GM21447 (cell line): ENCODE data around the gene SPTB.

Experiments
- ATAC-seq: cut with Tn5 transposase; IDR thresholded peaks from one replicate; pipeline ENCODE4 v1.9.1; 2021; ENCODE audit not compliant: unreplicated experiment

The SPTB gene

GRCh38 chr14:64889352-64889751, 9.6 kb upstream of the SPTB start:
- no peak for ATAC-seq

GRCh38 chr14:64885559-64885958, 5.9 kb upstream of the SPTB start:
- ATAC-seq, result no peak

- no peak for ATAC-seq
Measured at GRCh38 chr14:64880221-64881121, 764 bp upstream of the SPTB start.

DNA sequence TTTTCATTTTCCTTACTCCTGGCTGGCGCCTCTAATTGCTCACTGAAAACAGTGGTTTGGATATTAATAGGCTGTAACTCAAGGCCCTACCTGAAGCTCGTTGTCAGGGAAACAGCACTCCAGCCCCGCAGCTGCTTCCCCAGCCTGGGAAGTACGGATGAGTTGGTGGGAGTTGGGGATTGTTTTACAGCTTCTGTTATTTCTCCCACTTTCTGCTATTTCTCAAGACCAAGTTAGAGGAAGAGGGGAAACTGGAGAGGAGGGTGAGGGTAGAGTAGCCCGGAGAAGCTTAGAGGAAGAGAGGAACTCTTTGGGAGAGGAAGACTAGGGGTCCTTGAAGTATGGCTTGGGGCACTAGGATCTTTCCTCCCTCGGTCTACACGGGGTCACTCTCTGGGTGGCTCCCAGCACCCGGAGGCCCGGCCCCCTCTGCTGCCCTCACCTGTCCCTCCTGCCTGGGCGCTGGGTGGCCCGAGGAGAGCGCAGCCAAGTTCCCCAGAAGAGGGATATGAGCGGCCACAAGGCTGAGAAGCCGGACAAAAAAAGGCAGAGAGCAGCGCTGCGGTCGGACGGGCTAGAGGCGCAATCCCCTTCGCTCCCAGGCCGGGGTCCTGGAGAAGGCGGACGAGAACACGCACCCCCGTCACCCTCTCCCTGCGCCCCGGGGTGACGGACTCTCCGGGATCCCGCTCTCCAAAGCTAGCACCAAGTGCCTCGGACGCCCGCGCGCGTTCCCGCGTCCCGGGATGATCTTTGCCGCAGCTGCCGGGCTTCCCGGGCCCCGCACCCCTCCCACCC, 671 bp downstream of the SPTB start:
- ATAC-seq, result no peak

- no peak for ATAC-seq
Measured at GRCh38 chr14:64877846-64878245, 1.9 kb downstream of the SPTB start.

GRCh38 chr14:64875350-64875749, 4.4 kb downstream of the SPTB start:
- no peak for ATAC-seq

DNA sequence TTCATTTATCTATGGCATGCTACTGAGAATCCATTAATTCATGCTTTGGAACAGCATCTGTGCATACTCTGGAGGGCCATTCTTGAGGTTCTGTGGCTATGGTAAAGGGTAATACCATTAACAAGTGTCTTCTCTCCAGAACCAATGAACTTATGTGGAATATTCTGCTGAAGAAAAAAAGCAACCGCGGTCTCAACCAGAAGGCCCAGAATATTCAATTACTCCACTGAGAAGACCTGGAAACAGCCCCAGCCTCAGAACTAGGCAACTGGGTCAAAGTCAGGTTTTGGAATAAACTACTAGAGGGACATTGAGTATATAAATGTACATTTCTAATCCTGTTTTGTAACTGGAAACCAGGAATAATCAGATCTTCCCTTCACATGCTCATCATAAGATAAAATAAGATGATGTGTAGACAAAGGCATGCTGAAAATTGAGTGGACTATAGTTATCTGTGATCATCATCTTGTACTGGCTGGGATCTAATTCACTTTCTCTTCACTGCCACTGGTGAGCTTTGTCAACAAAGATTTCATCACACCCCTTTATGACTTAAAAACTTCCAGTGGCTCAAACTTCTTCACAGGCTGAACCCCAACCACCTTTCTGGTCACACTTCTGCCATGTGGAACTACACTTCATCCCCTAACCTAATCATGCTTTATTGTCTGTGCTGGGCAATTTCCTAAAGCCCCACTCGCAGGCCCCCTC, 6.0 kb downstream of the SPTB start:
- ATAC-seq, result no peak

DNA sequence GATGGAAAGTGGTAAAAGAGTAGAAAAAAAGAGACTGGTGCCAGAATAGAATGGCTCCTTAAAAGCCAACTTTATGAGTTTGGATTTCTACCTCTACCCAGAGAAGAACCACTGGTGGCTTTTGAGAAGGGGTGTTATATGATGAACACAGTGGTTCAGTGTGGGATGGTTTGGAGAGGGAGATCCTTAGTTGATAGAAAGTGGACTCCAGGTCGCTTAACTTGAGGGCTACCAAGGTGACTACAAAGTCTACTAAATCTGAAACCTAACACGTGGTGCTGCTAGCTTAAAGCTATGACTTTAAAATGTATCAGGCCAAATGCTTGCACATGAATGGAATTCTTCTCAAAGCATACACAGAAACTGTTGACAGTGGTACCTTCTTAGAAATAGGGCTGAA, 8.4 kb downstream of the SPTB start:
- ATAC-seq, result no peak

DNA sequence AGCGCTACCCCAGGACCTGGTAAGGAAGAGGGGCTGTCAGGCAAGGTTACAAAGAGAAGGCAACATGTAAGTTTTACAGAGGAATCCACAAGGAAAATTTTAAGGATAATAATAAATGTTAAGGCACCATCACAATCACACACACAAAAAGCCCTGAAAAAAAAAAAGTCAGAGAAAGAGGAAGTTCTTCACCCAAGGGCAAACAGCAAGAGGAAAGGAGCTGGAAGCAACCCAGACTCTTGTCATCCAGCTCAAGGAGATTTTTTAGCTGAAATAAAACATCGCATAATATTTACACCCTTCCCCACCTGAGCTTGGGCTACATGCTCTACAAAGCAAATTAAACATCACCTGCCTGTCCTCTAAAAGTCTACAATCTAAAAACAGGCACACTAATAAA, 9.5 kb downstream of the SPTB start:
- ATAC-seq, result no peak

DNA sequence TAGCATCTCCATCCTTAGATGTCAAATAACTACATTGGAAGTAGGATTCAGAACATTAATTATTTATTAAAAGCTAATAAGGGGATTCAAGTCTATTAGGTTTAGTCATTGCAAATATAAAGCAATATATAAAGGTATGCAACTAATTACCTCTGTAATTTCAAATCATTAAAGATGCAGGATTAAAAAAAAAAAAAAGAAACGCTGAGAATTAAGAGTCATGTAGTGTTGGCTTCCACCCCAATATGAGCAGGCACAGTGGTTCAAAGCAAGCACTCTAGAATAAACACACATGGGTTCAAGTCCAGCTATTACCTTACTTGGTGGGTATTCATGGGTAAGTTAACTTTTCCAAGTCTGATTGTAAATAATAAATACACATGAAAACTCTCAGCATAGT, 10.9 kb downstream of the SPTB start:
- ATAC-seq, result no peak

GRCh38 chr14:64868379-64868778, 11.3 kb downstream of the SPTB start:
- ATAC-seq, result no peak

GRCh38 chr14:64867182-64867581, 12.5 kb downstream of the SPTB start:
- ATAC-seq, result no peak

GRCh38 chr14:64865992-64866391, 13.7 kb downstream of the SPTB start:
- no peak for ATAC-seq

- ATAC-seq, result no peak
Measured at GRCh38 chr14:64865109-64865508, 14.6 kb downstream of the SPTB start.

- ATAC-seq, result no peak
Measured at GRCh38 chr14:64864258-64864657, 15.4 kb downstream of the SPTB start.

DNA sequence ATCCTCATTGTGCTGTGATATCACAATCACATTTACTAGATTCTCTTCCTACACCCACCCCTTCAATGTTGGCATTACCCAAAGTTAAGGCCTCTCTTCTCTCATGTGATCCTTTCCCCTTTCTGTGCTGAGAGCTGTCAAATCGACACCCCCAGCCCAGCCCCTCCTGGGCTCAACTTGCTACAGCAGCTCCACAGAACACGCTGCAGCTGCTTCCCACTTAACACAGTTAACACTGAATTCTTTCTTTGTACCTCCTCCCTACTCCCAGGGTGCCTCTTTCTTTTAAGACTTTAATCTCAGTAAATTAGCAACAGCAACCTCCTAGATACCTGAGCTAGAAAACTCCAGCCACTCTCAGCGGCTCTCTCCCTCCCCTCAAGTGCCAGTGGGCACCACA, 17.8 kb downstream of the SPTB start:
- ATAC-seq, result no peak

GRCh38 chr14:64860039-64860438, 19.7 kb downstream of the SPTB start:
- ATAC-seq, result no peak

DNA sequence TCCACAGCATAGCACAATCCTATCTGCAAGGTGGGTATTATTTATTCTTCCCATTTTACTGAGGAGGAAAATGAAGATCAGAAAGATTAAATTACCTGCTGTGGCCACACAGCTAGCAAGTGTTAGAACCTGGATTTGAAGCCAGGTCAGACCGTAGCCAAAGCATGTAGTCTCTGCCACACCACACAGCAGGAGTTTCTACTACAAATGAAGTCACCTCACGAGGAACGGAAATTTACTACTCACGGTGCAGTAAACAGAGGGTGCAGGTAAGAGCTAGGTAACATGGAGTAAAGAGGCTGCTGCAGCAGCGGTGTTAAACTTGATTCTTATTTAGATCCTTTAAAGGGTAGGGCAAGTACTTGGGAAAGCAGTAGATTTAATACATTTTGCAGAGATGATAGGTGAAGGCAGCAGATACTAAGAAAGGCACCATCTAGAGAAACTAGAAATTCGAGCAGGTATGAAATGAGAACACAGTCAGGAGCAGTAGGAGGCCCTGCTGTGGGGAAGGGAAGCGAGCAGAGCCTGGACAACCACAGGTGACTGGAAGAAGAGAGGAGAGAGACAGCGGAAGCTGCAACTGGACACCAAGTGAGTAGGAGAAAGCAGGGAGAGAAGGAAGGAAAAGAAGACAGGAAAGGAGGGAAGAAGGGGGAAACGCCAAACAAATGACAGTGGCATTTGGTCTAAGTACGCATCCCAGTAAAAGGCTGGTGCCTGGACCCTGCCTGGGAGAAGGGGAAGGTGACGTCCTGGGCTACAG, 21.5 kb downstream of the SPTB start:
- no peak for ATAC-seq

DNA sequence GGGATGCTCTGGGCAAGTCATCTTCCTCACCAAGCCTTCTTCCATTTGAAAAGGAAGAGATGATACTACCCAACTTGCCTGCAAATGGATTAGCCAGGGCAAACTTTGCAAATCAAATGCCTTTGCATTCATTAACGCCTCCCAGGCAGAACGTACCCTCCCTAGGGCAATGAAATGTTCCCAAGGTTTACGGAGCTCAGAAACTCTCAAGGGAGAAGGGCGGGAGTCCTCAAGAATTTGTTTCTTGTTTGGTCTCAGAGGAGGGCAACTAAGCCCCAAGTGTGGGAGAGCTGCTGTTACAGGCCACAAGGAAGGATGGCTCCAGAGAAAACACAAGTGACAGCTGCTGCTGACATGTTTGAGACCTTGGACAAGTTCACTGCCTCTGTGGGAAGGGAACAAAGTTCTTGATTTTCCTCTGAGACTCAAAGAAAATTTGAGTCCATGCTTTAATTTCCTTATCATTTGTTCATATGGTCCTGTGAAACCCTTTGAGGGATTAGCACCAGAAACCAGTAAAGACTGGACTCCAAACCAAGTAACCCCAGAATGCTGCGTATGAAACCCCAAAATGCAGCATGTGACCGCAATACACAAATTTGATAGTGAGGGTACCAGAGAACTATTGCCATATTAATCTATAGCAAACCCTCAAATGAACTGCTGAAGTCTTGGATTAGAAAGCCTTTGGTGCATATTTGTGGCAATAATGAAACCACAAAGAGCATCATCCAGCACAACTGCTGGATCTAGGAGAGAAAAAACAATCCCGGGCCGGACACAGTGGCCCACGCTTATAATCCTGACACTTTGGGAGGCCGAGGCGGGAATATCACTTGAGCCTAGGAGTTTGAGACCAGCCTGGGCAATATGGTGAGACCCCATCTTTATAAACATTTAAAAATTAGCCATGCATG, 22.9 kb downstream of the SPTB start:
- ATAC-seq, result no peak
